ENCODE data around the gene SEC16A.

SEC16A gene

DNA sequence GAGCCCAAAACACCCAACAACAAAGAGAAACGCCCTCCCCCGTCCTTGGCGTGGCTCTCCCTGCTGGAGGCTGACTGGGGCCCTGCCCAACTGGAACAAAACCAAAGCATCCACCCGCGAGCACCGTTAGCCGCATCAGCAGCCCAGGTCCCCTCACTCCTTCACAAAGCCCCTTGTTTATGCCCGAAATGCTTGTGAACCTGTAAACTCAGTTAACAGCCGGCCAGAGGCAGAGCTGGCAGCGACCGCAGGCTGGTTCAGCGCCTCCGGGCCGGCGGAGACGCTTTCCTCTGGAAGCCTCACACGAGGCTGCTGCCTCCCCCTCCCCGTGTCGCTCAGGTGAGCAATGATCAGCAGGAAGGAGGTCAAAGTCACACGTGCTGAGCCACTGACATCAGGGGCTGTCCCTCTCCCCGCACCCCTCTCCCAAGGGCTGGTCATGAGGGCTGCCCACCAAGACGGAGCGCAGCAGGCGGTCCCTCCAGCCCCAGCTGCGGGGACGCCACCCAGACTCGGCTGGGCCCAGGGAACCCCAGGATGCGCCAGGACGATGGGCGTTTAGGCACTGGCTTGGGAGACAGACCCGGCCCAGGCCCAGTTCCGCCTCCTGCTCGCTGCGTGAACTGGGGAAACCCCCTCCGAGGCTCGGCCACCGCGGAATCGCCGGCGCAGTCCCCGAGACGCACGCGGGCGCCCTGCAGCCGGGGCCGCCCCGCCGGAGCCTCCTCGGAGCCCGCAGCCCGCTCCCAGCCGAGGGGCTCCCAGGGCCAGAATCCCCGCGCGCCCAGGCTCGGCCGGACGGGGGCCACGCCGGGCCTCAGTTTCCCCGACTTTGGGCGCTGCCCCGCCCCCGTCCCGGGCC is 83.4 kb downstream of the SEC16A start:
- FAIRE-seq, result no peak

DNA sequence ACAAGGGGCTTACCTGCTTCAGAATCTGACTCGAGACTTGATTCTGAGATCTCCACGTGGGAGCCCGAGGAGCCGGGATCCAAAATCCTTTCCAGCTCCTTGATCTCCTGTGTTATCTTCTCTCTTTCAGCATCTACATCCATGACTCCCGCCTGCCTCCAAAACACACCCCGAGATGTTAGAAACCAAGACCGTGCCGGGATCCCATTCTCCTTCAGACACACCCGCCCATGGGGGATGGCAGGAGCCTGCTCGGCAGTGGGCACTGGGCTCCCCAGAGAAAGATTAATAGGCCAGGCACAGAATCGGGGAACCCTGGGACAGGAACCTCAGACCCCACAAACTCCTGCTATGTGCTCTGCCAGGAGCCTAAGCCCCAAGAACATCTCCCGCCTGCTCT is 84.6 kb downstream of the SEC16A start:
- no peak for FAIRE-seq

DNA sequence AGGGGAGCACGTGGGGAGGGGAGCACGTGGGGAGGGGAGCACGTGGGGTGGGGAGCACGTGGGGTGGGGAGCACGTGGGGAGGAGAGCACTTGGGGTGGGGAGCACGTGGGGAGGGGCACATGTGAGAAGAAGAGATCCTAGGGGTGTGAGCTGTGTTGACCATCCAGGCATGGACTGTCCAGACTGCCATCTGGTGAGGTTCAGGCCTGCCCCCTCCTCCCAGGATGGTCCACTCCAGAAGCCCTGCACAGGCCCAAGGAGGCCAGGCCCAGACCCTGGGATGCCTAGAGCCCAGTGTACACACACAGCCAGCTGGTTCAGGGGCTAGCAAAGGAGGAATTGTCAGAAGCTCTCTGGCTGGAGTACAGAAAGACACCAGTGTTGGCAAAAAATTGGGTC is 85.2 kb downstream of the SEC16A start:
- no peak for FAIRE-seq

DNA sequence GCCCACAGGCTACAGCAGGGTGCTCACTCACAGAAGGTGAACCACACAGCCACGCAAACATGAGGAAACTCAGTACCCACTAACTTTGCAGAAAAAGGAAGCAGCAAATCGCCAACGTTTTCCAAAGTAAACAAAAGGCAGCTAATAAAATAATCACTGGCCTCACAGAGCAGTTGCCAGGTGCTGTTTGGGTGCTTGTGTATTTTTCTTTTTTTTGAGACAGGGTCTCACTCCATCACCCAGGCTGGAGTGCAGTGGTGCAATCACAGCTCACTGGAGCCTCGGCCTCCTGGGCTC is 86.7 kb downstream of the SEC16A start:
- FAIRE-seq, result no peak

DNA sequence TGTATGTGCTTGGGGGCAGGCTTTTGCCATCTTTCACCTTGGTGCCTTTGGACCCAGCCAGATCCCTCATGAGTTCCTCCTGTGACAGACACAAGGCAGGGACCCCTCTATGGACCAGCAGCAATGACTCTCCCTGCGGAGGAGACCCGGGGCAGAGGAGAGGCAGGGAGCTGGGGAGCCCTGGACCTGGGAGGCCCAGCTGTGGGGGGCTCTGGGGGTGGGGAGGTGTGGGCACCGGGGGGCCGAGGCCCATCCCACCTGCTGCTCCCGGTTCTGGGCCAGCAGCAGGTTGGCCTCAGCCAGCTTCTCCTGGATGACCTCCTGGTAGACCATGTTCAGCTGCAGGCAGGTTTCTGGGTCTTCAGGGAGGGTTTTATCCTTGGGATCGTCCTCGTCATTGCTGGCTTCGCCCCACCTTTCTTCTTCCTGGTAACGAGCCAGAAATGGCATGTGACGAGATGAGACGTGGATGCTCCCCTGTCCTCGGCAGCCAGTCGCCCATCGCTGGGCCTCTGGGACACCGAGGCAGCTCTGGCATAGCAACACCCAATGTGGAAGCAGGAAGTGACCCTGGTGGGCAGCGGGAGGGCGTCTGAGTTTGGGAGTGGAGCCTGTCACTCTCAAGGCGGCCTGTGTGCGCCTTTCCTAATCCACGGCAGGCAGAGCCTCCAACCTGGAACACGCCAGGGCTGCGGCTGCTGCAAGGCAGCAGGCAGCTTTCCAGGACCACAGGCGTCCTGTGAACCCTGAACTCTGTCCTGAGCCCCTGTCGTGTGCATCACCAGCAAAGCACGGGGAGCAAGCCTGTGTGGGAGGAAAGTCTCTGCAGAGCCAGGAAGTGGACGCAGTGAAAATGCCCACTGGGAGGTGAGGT is 87.3 kb downstream of the SEC16A start:
- no peak for FAIRE-seq

DNA sequence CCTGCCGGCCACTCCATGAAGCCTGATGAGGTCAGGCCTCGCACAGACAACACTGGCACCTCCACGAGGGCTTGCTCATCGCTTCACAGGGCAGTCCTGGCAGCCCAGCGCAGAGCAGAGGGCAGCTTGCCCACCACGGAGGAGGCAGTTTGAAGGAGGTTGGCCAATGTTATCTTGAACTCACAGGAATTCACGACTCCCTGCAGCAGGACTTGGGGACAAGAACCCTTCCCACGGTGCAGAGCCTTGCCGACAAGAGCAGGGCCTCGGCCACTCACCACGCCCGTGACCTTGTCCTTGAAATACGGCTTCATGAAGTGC is 87.9 kb downstream of the SEC16A start:
- FAIRE-seq, result no peak

DNA sequence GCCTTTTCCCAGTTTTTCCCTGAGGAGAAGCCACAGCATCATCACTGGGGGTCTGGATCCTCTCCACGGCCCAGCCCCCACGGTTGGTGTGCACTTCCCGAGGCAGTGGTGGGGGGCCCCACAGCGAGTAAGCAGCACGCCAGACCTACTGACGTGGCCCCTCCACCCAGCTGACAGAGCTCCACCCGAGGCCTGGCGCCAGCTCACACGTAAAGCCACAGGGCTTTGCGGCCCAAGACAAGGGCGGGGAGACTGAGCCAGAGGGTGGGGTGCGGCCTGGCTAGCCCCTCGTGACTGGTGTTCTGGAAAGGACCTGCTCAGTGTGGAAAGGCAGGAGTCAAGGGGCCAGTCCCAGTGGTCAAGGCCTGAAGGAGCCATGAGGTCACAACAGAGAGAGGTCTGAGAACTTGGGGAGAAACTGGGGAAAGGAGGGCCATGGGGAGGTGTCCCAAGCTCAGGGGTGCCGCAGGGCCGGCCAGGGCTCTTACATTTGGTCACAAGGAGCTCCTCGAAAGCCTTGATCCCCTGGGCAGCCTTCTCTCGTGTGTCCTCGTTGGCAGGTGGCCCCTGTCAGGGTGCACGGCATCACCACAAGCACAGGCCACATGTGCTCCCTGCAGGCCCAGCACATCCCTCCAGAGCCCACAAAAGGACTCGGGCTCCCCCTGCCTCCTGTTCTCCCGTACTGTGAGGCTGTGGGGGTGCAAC is 88.4 kb downstream of the SEC16A start:
- FAIRE-seq, result no peak

DNA sequence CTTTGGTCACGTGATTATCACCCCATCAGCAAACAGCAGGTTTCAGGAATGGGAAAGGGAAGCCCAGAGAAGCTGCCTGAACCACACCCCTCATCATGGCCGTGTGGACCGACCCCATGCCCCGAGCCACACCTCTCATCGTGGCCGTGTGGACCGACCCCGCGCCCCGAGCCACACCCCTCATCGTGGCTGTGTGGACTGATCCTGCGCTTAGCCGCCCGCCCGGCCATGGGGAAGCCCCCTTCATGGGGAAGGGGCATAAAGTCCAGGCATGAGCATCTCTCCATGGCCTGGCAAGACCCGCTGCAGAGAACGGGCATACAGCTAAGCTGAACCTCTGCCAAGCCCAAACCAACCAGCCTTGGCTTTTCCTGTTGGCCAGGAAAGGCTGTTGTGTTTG is 89.3 kb downstream of the SEC16A start:
- no peak for FAIRE-seq

DNA sequence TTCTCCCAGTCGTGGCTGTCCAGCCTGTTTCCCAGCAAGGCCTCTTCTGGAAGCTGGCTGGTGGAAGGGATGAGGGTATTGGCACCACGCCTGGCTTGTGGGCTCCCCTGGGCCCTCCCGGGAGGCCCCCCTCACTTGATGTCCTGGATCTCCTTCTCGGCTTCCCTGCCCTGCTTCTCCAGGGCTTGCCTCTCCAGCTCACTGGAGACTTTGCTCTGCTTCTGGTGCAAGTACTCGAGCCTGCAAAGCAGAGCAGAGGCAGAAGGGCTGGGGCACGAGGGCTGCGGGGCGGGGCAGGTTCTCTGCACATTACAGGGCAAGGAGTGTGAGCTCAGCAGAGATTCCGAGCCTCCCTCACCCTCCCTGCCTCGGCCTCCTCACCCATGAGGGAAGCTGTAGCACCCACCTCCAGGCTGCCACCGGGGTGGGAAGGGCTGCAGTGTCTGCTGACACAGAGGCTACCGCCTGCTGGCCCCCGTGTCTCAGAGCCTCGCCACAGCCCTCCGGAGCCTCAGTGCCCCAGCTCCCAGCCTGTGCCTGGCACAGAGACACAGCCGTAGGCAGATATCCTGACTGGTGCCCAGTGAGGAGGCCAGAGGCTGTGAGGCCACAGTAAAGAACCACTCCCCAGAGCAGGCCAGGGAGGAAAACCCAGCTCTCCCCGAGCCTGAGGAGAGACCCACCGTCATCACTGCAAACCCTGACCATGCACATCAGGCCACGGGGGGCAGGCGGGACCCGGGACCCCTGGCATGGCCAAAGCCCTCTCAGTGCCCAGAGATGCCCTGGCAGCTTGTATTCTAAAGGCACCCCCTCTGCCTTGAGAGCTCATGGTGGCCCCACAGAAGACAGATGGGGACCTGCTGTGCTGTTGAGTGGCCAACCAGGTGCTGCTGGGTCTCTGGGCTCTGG is 90.0 kb downstream of the SEC16A start:
- no peak for FAIRE-seq

DNA sequence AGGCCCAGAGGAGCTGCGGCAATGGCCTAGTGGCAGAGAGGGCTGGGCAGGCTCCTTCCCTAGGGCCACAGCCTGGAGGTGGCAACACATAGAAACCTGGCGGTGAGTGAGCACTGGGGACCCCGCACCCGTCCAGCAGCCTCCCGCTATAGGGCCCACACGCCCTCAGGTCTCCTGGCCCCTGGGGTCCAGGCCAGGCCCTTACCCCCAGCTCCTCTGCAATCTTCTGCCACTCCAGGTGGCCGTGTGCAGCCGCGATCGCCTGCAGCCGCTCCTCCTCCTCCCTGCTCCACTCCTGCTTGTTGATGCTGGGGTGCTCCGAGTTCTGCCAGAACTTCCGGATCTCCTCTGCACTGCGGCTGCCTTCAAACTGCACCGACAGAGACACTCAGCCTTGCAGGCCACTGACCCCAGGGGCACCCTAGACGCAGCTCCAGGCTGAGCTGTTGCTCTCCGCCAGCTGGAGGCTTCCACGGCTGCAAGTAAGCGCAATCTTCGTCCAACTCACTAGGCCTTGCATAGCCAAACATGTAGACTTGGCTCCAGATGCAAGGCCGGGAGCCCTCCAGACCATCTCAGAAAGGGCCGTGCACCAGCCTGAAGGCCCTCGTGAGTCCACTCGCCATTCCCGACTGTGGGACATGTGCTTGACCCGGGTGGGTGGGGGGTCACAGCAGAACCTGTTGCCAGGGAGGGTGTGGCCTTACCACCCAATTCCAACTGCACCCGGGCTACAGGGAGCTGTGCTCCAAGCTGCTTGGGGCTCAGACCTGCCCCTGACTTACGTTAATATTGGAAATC is 90.9 kb downstream of the SEC16A start:
- no peak for FAIRE-seq
